Measurements from ENCODE around the gene TMEM11.

The TMEM11 gene

GRCh38 chr17:21214015-21214776, at the start of gene TMEM11:
Gene TMEM11, minus strand, starts transcription at chr17:21214161. Its CDS starts 9 bp downstream, at chr17:21214152.
- peak; percentile 98 for DNase-seq

GRCh38 chr17:21263376-21263775, 49.4 kb upstream of the TMEM11 start:
- peak; percentile 69 for DNase-seq

- no peak for DNase-seq
Measured at GRCh38 chr17:21262259-21262993, 48.5 kb upstream of the TMEM11 start.

- no peak for DNase-seq
Measured at GRCh38 chr17:21258593-21258992, 44.6 kb upstream of the TMEM11 start.

- DNase-seq, result no peak
Measured at GRCh38 chr17:21253646-21254441, 39.9 kb upstream of the TMEM11 start.

- DNase-seq, result peak; percentile 78
Measured at GRCh38 chr17:21252796-21253645, 39.1 kb upstream of the TMEM11 start, which contains the start of gene NATD1. Gene NATD1, minus strand, starts transcription at chr17:21253410. Its CDS starts 146 bp downstream, at chr17:21253264.

GRCh38 chr17:21252289-21252795, 38.4 kb upstream of the TMEM11 start:
- DNase-seq, result no peak

GRCh38 chr17:21251337-21252010, 37.5 kb upstream of the TMEM11 start:
- no peak for DNase-seq

GRCh38 chr17:21250854-21251253, 36.9 kb upstream of the TMEM11 start:
- DNase-seq, result no peak

GRCh38 chr17:21249920-21250703, 36.2 kb upstream of the TMEM11 start:
- no peak for DNase-seq

GRCh38 chr17:21249086-21249795, 35.3 kb upstream of the TMEM11 start:
- DNase-seq, result no peak

GRCh38 chr17:21248500-21248899, 34.5 kb upstream of the TMEM11 start:
- DNase-seq, result no peak

- no peak for DNase-seq
Measured at GRCh38 chr17:21247552-21248258, 33.7 kb upstream of the TMEM11 start.

- no peak for DNase-seq
Measured at GRCh38 chr17:21246698-21247097, 32.7 kb upstream of the TMEM11 start.

GRCh38 chr17:21245639-21246084, 31.7 kb upstream of the TMEM11 start:
- no peak for DNase-seq

- DNase-seq, result no peak
Measured at GRCh38 chr17:21243516-21244303, 29.7 kb upstream of the TMEM11 start.

GRCh38 chr17:21242780-21243515, 29.0 kb upstream of the TMEM11 start:
- DNase-seq, result no peak
